Loucy (cell line): ENCODE data around the gene CNIH3.

Experiments used
- EZH2phosphoT487 ChIP-seq: fragments of 200-600 bp; IDR thresholded peaks from 2 replicates; pipeline ENCODE4 v1.6.1; 2018; ENCODE audit warnings: antibody characterized with exemption, mild to moderate bottlenecking, moderate library complexity, borderline replicate concordance
- TF ChIP-seq, protein P1 (sequence below): fragments of 200-600 bp; sonication (generic); conservative IDR thresholded peaks from 2 replicates; pipeline ENCODE4 v1.5.1; 2014; ENCODE audit warnings: mild to moderate bottlenecking, antibody characterized with exemption, low read length

DNA sequence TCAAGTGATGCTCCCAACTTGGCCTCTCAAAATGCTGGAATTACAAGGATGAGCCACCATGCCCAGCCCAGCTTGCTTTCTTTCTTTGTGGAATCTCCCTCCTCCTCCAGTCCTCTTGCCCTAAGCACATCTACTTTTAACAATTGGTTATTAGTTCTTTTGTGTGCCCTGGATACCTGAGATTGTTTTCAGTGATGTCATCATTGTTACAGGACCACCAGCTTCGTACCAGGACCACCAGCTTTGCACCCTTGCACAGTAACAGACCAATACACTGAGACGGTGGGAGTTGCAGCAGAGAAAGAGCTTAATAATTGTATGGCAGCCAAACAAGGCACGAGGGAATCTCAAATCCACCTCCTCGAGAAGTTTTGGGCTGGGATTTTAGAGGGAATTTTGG lies 71.3 kb downstream of the CNIH3 start:
- TF ChIP-seq, protein P1, sequence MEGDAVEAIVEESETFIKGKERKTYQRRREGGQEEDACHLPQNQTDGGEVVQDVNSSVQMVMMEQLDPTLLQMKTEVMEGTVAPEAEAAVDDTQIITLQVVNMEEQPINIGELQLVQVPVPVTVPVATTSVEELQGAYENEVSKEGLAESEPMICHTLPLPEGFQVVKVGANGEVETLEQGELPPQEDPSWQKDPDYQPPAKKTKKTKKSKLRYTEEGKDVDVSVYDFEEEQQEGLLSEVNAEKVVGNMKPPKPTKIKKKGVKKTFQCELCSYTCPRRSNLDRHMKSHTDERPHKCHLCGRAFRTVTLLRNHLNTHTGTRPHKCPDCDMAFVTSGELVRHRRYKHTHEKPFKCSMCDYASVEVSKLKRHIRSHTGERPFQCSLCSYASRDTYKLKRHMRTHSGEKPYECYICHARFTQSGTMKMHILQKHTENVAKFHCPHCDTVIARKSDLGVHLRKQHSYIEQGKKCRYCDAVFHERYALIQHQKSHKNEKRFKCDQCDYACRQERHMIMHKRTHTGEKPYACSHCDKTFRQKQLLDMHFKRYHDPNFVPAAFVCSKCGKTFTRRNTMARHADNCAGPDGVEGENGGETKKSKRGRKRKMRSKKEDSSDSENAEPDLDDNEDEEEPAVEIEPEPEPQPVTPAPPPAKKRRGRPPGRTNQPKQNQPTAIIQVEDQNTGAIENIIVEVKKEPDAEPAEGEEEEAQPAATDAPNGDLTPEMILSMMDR: no peak
- TF ChIP-seq EZH2phosphoT487: no peak
